ENCODE data around the gene PNLIPRP2.

Gene PNLIPRP2

GRCh38 chr10:116654816-116655215 is 34.1 kb downstream of the PNLIPRP2 start:
- peak; percentile 38 for DNase-seq (ENCODE audit: low spot score)

GRCh38 chr10:116655568-116655967 is 34.8 kb downstream of the PNLIPRP2 start:
- no peak for DNase-seq (ENCODE audit: low spot score)

- no peak for DNase-seq (ENCODE audit: low spot score)
These were observed 35.3 kb downstream of the PNLIPRP2 start for GRCh38 chr10:116656044-116656443.

- DNase-seq (ENCODE audit: low spot score), result no peak
These were observed 37.3 kb downstream of the PNLIPRP2 start for GRCh38 chr10:116657863-116658551.

GRCh38 chr10:116659049-116659670 is 38.4 kb downstream of the PNLIPRP2 start:
- no peak for DNase-seq (ENCODE audit: low spot score)

GRCh38 chr10:116660860-116661259 is 40.1 kb downstream of the PNLIPRP2 start:
- DNase-seq (ENCODE audit: low spot score), result no peak

- DNase-seq (ENCODE audit: low spot score), result no peak
These were observed 42.6 kb downstream of the PNLIPRP2 start for GRCh38 chr10:116663342-116663741.

- DNase-seq (ENCODE audit: low spot score), result no peak
These were observed 43.9 kb downstream of the PNLIPRP2 start for GRCh38 chr10:116664631-116665030.

GRCh38 chr10:116665541-116666125 is 44.9 kb downstream of the PNLIPRP2 start:
- no peak for DNase-seq (ENCODE audit: low spot score)

GRCh38 chr10:116667484-116667883 is 46.7 kb downstream of the PNLIPRP2 start:
- no peak for DNase-seq (ENCODE audit: low spot score)

GRCh38 chr10:116668018-116668417 is 47.3 kb downstream of the PNLIPRP2 start:
- no peak for DNase-seq (ENCODE audit: low spot score)

- no peak for DNase-seq (ENCODE audit: low spot score)
These were observed 47.7 kb downstream of the PNLIPRP2 start for GRCh38 chr10:116668446-116668845.

GRCh38 chr10:116669080-116669479 is 48.3 kb downstream of the PNLIPRP2 start:
- DNase-seq (ENCODE audit: low spot score), result no peak

GRCh38 chr10:116669832-116670644 is 49.3 kb downstream of the PNLIPRP2 start:
- DNase-seq (ENCODE audit: low spot score), result peak; percentile 61

- DNase-seq (ENCODE audit: low spot score), result no peak
These were observed 50.0 kb downstream of the PNLIPRP2 start for GRCh38 chr10:116670706-116671105.

- DNase-seq (ENCODE audit: low spot score), result no peak
These were observed 50.6 kb downstream of the PNLIPRP2 start for GRCh38 chr10:116671274-116671926.

- DNase-seq (ENCODE audit: low spot score), result no peak
These were observed 52.1 kb downstream of the PNLIPRP2 start for GRCh38 chr10:116672891-116673290.

GRCh38 chr10:116673866-116674265 is 53.1 kb downstream of the PNLIPRP2 start:
- no peak for DNase-seq (ENCODE audit: low spot score)

- DNase-seq (ENCODE audit: low spot score), result no peak
These were observed 54.2 kb downstream of the PNLIPRP2 start for GRCh38 chr10:116674901-116675423.

- no peak for DNase-seq (ENCODE audit: low spot score)
These were observed 55.4 kb downstream of the PNLIPRP2 start for GRCh38 chr10:116676118-116676517.

GRCh38 chr10:116676633-116677032 is 55.9 kb downstream of the PNLIPRP2 start:
- DNase-seq (ENCODE audit: low spot score), result no peak

Measured in SK-N-DZ (cell line).